HG02938 (cell line): ENCODE data around the gene DNAJC5G.

ENCODE experiments used
- ATAC-seq: cut with Tn5 transposase; IDR thresholded peaks from one replicate; pipeline ENCODE4 v1.9.1; 2021; ENCODE audit warnings: mild to moderate bottlenecking, moderate library complexity; ENCODE audit not compliant: unreplicated experiment

Gene DNAJC5G

GRCh38 chr2:27275211-27276150, at the start of gene DNAJC5G:
TSS of gene DNAJC5G (plus strand) at chr2:27275433. CDS start at chr2:27276729, 1,296 bp downstream.
- ATAC-seq, result no peak

GRCh38 chr2:27225526-27225925, 49.7 kb upstream of the DNAJC5G start:
- ATAC-seq, result no peak

- ATAC-seq, result no peak
Measured at GRCh38 chr2:27227501-27227900, 47.7 kb upstream of the DNAJC5G start.

GRCh38 chr2:27231921-27232320, 43.3 kb upstream of the DNAJC5G start:
- no peak for ATAC-seq

- no peak for ATAC-seq
Measured at GRCh38 chr2:27233341-27233740, 41.9 kb upstream of the DNAJC5G start.

GRCh38 chr2:27236136-27236535, 39.1 kb upstream of the DNAJC5G start:
- ATAC-seq, result no peak

- ATAC-seq, result no peak
Measured at GRCh38 chr2:27236626-27237025, 38.6 kb upstream of the DNAJC5G start.

GRCh38 chr2:27237341-27237945, 37.8 kb upstream of the DNAJC5G start:
- ATAC-seq, result no peak

- no peak for ATAC-seq
Measured at GRCh38 chr2:27238976-27239375, 36.3 kb upstream of the DNAJC5G start.

GRCh38 chr2:27240406-27240805, 34.8 kb upstream of the DNAJC5G start:
- ATAC-seq, result no peak

GRCh38 chr2:27241761-27242613, 33.2 kb upstream of the DNAJC5G start:
- ATAC-seq, result no peak

GRCh38 chr2:27242614-27242951, 32.6 kb upstream of the DNAJC5G start:
- ATAC-seq, result no peak

- no peak for ATAC-seq
Measured at GRCh38 chr2:27243391-27244130, 31.7 kb upstream of the DNAJC5G start.

GRCh38 chr2:27245116-27245515, 30.1 kb upstream of the DNAJC5G start:
- no peak for ATAC-seq

- ATAC-seq, result no peak
Measured at GRCh38 chr2:27245626-27246025, 29.6 kb upstream of the DNAJC5G start.

GRCh38 chr2:27247893-27248292, 27.3 kb upstream of the DNAJC5G start:
- no peak for ATAC-seq

- ATAC-seq, result no peak
Measured at GRCh38 chr2:27249159-27249890, 25.9 kb upstream of the DNAJC5G start.

GRCh38 chr2:27249891-27250651, 25.2 kb upstream of the DNAJC5G start:
- no peak for ATAC-seq

- no peak for ATAC-seq
Measured at GRCh38 chr2:27250652-27251379, 24.4 kb upstream of the DNAJC5G start.
